GM20431 (cell line): ENCODE data around the gene PNPLA2.

Experiments
- in situ Hi-C: fragments of 300-500 bp; cut with MseI, MboI; formaldehyde crosslinking; loops from one replicate; pipeline ENCODE4 v1.15.0; 2020; ENCODE audit warnings: low sequenced_read_pairs; ENCODE audit not compliant: unreplicated experiment

Gene PNPLA2

DNA sequence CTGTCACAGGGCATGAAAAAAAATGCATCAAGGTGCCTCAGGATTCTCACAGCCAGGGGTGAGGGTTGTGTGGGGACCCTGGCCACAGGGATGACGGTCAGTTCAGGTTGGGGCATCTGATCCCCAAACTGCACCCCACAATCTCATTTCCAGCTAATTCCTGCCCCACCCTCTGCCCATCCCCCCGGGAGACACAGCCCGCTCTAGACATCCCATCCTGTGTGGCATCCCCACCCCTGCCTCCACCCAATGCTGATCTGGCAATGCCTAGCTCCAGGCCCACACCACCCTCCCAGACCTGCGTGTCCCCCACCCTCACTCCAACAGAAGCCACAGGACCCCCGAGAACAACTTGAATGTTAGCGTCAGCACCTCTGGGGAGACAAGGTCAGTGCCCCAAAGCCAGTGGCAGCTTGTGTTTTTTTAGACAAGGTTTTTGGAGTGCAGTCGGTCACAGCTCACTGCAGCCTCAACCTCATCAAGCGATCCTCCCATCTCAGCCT is 49.2 kb downstream of the PNPLA2 start:
- in situ Hi-C loops: no loop called here

DNA sequence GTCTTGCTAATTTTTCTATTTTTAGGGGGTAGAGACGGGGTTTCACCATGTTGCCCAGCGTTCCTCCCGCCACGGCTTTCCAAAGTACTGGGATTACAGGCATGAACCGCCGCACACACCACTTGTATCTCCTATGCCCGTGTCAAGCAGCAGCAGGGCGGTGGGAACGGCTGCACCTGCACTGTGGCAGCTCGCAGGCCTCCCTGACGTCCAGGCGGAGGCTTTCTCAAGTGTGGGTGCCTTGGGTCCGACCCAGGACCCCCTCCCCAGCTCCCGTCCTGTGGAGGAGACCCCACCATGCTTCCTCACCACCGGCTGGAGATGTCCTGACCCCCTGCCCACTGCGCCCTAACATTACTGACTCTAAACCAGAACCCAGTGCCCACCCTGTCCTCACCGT is 49.7 kb downstream of the PNPLA2 start:
- in situ Hi-C loops: no loop called here

DNA sequence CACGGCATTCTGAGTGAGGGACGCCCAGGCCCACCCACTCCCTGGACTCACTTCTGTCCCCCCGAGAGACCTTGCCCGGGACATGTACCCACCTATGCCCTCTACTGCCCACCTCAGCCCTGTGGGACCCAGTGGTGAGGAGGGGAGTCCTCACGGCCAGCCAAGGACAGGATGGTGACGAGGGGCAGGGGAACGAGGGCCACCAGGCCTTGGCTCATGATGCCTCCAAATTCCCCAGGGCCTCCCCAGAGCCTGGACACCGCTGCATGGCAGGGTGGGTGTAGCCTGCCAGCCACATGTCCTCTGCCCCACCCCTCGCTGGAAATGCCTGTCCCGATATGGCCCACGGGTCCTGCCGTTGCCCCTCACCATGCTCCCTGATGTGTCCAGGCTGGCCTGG is 50.1 kb downstream of the PNPLA2 start:
- in situ Hi-C loops: no loop called here

DNA sequence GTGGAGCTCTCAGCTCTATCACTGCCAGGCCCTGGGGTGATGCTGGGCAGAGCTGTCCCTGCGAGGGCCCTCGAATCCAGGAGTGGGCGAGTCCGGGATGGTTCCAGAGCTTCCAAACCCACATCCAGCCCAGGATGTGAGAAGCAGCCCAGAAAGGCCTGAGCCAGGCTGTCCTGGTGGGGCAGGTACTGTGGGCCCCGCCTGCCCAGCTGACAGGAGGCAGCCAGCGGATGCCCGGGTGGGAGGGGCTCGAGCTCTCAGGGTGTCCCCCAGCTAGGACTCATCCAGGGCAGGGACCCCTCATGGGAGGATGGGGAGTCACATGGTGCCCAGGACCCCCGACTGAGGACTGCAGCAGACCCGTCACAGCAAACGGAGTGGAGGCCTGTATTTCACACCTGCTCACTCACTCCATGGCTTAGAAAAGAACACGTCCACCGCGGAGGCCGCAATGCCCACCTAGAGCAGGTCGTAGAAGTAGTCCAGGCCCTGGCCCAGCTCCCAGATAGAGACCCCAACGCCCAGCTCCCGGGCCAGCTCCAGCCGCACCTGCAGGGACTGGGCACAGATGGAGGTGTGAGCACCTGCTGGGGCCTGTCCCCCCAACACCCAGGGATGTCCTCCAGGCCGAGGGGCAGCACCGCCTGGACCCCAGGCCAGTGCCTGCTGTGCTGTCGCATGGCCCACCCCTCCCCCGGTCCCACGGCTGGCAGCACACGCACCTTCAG is 50.8 kb downstream of the PNPLA2 start:
- in situ Hi-C loops: no loop called here

DNA sequence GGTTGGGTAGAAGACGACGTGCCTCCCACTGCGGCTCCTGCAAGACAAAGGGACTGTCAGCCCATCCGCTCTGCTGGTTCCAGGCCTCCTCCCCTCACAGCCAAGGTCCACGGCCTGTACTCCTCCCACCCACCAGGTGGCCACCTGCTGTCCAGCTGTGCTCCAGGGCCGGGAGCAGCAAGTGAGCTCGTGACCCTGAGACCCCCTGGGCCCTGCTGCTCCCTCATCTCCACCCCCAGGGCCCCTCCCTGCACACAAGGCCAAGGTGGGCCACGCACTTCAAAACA is 51.4 kb downstream of the PNPLA2 start:
- in situ Hi-C loops: no loop called here

DNA sequence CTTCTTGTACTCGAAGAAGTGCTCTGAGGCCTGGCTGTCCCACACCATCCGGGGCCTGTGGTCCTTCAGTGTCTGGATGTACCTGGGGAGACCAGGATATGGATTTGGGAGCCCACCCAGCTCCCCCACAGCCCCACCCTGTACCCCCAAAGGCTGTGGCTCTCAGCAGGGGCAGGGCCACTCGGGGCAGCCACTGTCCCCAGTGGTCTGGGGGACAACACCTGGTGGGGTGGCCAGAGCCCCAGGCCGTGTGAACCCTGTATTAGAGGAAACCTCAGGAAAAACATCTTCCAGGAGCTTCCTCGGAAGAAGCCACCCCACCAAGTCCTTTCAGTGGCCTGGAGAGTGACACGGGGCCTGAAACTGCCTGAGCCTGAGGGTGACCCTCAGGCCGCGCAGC is 51.7 kb downstream of the PNPLA2 start:
- in situ Hi-C loops: no loop called here

DNA sequence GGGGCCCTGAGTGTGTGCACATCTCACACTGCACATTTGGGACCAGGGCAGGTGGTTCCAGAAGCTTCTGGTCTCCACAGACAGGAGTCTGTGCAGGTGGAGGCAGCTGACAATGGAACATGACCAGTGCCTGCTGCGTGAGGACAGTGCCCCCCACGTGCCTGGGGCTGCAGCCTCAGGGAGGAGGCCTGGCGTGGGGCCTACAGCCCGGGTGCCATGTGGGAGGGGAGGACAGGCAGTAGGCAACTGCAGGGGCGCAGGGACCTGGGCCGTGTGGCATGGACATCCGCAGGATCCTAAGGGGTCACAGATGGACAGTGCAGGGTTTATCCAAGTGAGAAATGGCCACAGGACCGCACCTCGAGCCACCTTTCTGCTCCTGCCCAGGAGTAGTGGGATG is 52.8 kb downstream of the PNPLA2 start:
- in situ Hi-C loops: no loop called here

DNA sequence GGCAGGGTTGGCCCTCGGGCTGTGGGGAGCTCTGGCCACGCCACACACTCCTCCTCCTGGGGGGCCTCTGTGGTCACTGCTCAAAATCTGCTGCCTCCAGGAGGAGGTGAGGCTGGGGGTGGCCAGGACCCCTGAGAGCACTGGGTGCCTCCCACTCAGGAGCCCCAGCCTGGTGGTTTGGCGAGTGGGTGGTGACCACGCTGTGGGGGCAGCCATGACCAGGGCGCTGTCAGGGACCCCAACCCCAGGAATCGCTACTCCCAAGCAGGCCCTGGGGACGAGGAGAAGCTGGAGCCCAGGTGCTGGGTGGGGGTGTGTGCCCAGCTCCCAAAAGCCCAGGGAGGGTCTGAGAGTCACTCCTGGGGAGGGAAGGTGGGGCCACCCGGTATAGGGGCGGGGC is 54.1 kb downstream of the PNPLA2 start:
- in situ Hi-C loops: no loop called here

DNA sequence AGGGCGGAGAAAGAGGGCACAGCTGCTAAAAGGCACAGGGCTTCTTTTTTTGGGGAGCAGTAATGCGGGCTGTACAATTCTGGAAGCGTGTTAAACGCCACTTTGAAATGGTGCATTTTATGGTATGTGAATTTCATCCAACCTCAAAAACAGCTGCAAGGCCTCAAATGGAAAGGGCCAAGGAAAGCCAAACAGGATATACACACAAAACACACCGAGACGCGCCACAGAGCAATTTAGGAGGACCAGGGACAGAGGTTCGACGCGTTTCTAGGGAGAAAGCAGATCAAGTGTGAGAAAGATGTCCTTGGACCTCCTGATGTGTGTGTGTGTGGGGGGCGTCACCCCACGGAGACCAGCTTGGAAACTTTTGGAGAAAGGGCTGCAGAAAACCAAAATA is 55.0 kb downstream of the PNPLA2 start:
- in situ Hi-C loops: no loop called here
